HG02943 (cell line): ENCODE results near the gene KCNQ1OT1.

Source experiments
- ATAC-seq: cut with Tn5 transposase; IDR thresholded peaks from one replicate; pipeline ENCODE4 v1.9.1; 2021; ENCODE audit warnings: mild to moderate bottlenecking, low read depth, moderate library complexity; ENCODE audit not compliant: unreplicated experiment

KCNQ1OT1 gene

GRCh38 chr11:2586087-2586792 lies 113.6 kb downstream of the KCNQ1OT1 start:
- ATAC-seq, result no peak

- ATAC-seq, result no peak
Observed at GRCh38 chr11:2585566-2586086, 114.2 kb downstream of the KCNQ1OT1 start.

- ATAC-seq, result no peak
Observed at GRCh38 chr11:2584812-2585565, 114.8 kb downstream of the KCNQ1OT1 start.

GRCh38 chr11:2584434-2584811 lies 115.4 kb downstream of the KCNQ1OT1 start:
- ATAC-seq, result no peak

GRCh38 chr11:2583605-2583958 lies 116.2 kb downstream of the KCNQ1OT1 start:
- no peak for ATAC-seq

GRCh38 chr11:2582946-2583604 lies 116.7 kb downstream of the KCNQ1OT1 start:
- ATAC-seq, result no peak

GRCh38 chr11:2582351-2582945 lies 117.3 kb downstream of the KCNQ1OT1 start:
- ATAC-seq, result no peak

GRCh38 chr11:2581931-2582350 lies 117.9 kb downstream of the KCNQ1OT1 start:
- ATAC-seq, result no peak

- ATAC-seq, result no peak
Observed at GRCh38 chr11:2581151-2581930, 118.5 kb downstream of the KCNQ1OT1 start.

GRCh38 chr11:2580571-2581001 lies 119.2 kb downstream of the KCNQ1OT1 start:
- no peak for ATAC-seq

GRCh38 chr11:2580061-2580421 lies 119.8 kb downstream of the KCNQ1OT1 start:
- ATAC-seq, result no peak

GRCh38 chr11:2579315-2580060 lies 120.3 kb downstream of the KCNQ1OT1 start:
- no peak for ATAC-seq

GRCh38 chr11:2578929-2579270 lies 120.9 kb downstream of the KCNQ1OT1 start:
- ATAC-seq, result no peak

- no peak for ATAC-seq
Observed at GRCh38 chr11:2577991-2578928, 121.5 kb downstream of the KCNQ1OT1 start.

- ATAC-seq, result no peak
Observed at GRCh38 chr11:2577031-2577990, 122.5 kb downstream of the KCNQ1OT1 start.

- ATAC-seq, result no peak
Observed at GRCh38 chr11:2576549-2576948, 123.2 kb downstream of the KCNQ1OT1 start.

- ATAC-seq, result no peak
Observed at GRCh38 chr11:2576111-2576510, 123.7 kb downstream of the KCNQ1OT1 start.
